ENCODE results near the gene ALKBH3.

ALKBH3 gene

DNA sequence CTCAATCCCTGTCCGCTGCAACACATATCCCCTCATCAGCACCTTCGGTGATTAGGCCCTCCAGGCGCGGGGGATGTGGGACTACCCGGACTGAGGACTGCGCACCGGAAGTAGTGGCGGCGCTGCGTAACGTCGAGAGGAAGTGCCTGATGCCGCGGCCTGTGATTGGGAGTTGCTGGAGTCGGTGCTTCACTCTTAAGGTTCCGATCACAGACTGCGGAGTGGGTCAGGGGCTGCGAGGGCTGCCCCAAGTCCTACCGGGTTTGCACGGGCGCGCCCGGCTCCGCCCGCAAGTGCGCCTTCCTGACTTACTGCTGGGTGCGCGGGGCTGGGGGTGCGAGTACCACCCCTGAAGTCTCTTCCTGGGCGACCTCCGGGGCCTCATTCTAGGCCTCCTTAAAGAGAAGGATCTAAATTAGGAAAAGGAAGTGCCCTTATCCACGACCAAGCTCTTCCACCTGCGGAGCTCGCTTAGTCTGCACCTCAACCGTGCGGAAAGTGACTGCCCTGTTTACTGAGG is at the start of gene ALKBH3:
ALKBH3 (plus strand) TSS at position 192 of the 520 bp plus-strand sequence. CDS start 1,822 bp downstream, outside the sequence.
- no peaks in the 10 kb centered on the region for H3K36me3 ChIP-seq (ENCODE audit: control insufficient read depth, insufficient read depth, low read length)
- H3K9me3 ChIP-seq (ENCODE audit: control insufficient read depth, insufficient read depth, low read length) = no peaks in the 10 kb centered on the region
- H3K4me1 ChIP-seq (ENCODE audit: control insufficient read depth, insufficient read depth, low read length) = no peaks in the 10 kb centered on the region
- H3K9ac ChIP-seq (ENCODE audit: low read depth, low read length) = peak within 1 kb of the TSS; percentile 49
- peaks cover 26% of the 10 kb centered on the region for H3K27me3 ChIP-seq (ENCODE audit: control insufficient read depth, insufficient read depth, low read length)
- peak within 1 kb of the TSS; percentile 92 for H3K4me3 ChIP-seq (ENCODE audit: low read depth, low read length)

DNA sequence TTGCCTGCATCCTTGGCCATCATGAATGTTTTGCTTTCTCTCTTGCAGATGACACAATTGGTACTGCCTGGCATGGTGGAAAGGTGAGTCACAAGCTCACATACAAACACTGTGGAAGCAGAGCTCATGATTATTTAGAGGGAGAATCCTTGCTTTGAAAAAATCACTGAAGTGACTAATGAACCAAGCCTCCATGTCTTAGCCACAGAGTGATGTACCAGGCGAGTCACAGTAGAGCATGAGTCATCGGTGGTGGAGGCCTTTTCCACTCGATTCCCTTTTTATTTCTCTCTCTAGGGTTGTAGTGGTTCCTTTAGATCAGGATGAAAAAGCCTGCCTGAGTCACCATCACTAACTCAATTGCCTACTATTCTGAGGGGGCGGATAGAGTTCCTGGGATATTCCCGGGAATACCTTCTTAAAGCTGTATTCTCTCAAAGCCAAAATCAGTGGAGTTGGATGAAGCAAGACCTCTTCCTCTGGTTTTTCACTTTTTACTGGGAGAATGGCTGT is 49.6 kb upstream of the ALKBH3 start:
- no peaks in the 10 kb centered on the region for H3K36me3 ChIP-seq (ENCODE audit: control insufficient read depth, insufficient read depth, low read length)
- no peak overlapping the region for H3K4me3 ChIP-seq (ENCODE audit: low read depth, low read length)
- H3K9me3 ChIP-seq (ENCODE audit: control insufficient read depth, insufficient read depth, low read length) = no peaks in the 10 kb centered on the region
- no peak overlapping the region for H3K9ac ChIP-seq (ENCODE audit: low read depth, low read length)
- no peaks in the 10 kb centered on the region for H3K27me3 ChIP-seq (ENCODE audit: control insufficient read depth, insufficient read depth, low read length)
- H3K4me1 ChIP-seq (ENCODE audit: control insufficient read depth, insufficient read depth, low read length) = no peaks in the 10 kb centered on the region

DNA sequence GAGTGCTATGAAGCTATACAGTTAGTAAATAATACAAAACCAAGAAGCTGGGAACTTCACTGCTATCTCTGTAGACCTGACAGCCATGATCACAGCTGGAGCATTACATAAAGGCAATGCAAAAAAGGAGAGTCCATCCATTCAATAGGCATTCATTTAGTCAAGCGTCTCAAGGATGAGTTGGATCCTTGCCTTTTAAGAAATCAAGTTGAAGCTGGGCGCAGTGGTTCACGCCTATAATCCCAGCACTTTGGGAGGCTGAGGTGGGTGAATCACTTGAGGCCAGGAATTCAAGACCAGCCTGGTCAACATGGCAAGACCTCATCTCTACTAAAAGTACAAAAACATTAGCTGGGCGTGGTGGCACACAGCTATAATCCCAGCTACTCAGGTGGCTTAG is 48.1 kb upstream of the ALKBH3 start:
- Histone ChIP-seq H3K4me3 (ENCODE audit: low read depth, low read length) (no peak overlapping the region), H3K27me3 (ENCODE audit: control insufficient read depth, insufficient read depth, low read length) (no peaks in the 10 kb centered on the region), H3K36me3 (ENCODE audit: control insufficient read depth, insufficient read depth, low read length) (no peaks in the 10 kb centered on the region), H3K9ac (ENCODE audit: low read depth, low read length) (no peak overlapping the region), H3K9me3 (ENCODE audit: control insufficient read depth, insufficient read depth, low read length) (no peaks in the 10 kb centered on the region), H3K4me1 (ENCODE audit: control insufficient read depth, insufficient read depth, low read length) (no peaks in the 10 kb centered on the region)

DNA sequence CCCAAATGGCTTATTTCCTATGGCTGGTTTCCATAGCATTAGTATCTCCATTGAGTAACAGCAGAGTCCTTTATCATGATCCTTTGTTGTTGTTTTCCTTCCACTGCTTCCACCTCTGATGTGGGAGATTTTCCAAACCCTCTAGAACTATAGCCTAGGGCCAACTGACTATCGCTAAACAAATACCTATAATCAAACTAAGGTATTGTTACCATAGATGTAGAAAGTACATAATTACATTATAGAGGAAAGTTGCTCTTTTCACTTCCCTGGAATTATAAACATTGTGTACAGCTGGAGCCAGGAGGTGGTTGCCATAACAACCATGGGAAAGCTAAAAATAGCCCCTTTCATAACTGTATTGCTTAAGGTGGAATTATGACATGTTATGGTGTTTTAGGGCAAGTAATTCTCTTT is 47.0 kb upstream of the ALKBH3 start:
- Histone ChIP-seq H3K9ac (ENCODE audit: low read depth, low read length) (no peak overlapping the region), H3K4me3 (ENCODE audit: low read depth, low read length) (no peak overlapping the region), H3K4me1 (ENCODE audit: control insufficient read depth, insufficient read depth, low read length) (no peaks in the 10 kb centered on the region), H3K36me3 (ENCODE audit: control insufficient read depth, insufficient read depth, low read length) (no peaks in the 10 kb centered on the region), H3K27me3 (ENCODE audit: control insufficient read depth, insufficient read depth, low read length) (no peaks in the 10 kb centered on the region), H3K9me3 (ENCODE audit: control insufficient read depth, insufficient read depth, low read length) (no peaks in the 10 kb centered on the region)

DNA sequence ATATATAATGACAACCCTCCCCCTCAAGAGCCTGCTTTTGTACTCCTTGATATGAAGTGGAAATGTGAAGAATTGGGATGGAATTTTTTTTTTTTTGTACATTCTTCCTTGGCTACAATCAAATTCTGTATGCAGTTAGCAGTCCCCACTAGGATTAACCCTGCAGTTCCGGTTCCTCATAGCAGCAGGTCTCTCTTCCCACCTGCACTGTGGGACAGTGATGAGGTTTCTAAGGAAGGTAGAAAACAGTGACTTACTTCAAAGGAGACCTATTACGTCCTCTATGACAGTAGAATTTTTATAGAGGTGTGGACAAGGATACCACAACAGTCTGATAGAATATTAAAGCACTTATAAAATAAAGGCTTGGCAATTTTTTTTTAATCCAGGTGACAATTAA is 46.3 kb upstream of the ALKBH3 start:
- Histone ChIP-seq H3K9ac (ENCODE audit: low read depth, low read length) (no peak overlapping the region), H3K4me1 (ENCODE audit: control insufficient read depth, insufficient read depth, low read length) (no peaks in the 10 kb centered on the region), H3K27me3 (ENCODE audit: control insufficient read depth, insufficient read depth, low read length) (no peaks in the 10 kb centered on the region), H3K36me3 (ENCODE audit: control insufficient read depth, insufficient read depth, low read length) (no peaks in the 10 kb centered on the region), H3K9me3 (ENCODE audit: control insufficient read depth, insufficient read depth, low read length) (no peaks in the 10 kb centered on the region), H3K4me3 (ENCODE audit: low read depth, low read length) (no peak overlapping the region)

DNA sequence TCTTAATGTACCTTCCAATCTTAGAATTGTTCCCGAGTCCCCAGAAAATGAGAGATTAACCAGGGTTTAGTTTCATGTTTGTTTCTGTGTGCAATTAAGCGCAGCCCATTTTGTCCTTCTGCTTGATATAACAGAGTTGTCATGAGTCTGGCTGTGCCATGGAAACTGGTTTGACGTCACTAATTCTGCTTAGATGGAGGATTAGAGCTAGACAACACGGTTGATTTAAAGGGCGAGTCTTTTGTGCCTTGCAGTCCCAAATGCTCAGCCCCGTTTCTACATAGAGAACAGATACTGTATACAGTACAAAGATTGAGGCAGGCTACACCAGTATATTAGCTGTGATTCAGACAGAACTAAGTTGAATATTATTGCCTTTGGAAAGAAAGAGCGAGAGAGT is 45.5 kb upstream of the ALKBH3 start:
- Histone ChIP-seq H3K4me1 (ENCODE audit: control insufficient read depth, insufficient read depth, low read length) (no peaks in the 10 kb centered on the region), H3K9me3 (ENCODE audit: control insufficient read depth, insufficient read depth, low read length) (no peaks in the 10 kb centered on the region), H3K36me3 (ENCODE audit: control insufficient read depth, insufficient read depth, low read length) (no peaks in the 10 kb centered on the region), H3K4me3 (ENCODE audit: low read depth, low read length) (no peak overlapping the region), H3K27me3 (ENCODE audit: control insufficient read depth, insufficient read depth, low read length) (no peaks in the 10 kb centered on the region), H3K9ac (ENCODE audit: low read depth, low read length) (no peak overlapping the region)

DNA sequence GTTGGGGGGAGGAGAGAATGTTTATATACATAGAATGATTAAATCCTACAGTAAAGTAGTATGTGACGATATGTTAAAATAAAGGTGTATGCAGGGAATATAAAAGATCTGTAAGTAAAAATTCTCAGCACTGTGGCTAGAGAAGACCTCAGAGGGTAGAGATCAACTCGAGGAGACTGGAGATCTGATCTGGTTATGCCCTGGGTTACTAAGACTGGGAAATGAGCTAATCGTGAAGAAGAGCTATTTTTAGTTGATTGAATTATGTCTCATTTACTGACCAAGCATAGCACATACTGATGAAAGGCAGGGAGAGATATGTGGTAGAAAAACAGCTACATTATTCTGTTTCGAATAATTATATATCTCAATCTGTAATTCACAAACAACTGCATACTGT is 42.8 kb upstream of the ALKBH3 start:
- no peaks in the 10 kb centered on the region for H3K9me3 ChIP-seq (ENCODE audit: control insufficient read depth, insufficient read depth, low read length)
- no peak overlapping the region for H3K4me3 ChIP-seq (ENCODE audit: low read depth, low read length)
- no peaks in the 10 kb centered on the region for H3K27me3 ChIP-seq (ENCODE audit: control insufficient read depth, insufficient read depth, low read length)
- no peaks in the 10 kb centered on the region for H3K36me3 ChIP-seq (ENCODE audit: control insufficient read depth, insufficient read depth, low read length)
- H3K9ac ChIP-seq (ENCODE audit: low read depth, low read length) = no peak overlapping the region
- no peaks in the 10 kb centered on the region for H3K4me1 ChIP-seq (ENCODE audit: control insufficient read depth, insufficient read depth, low read length)

DNA sequence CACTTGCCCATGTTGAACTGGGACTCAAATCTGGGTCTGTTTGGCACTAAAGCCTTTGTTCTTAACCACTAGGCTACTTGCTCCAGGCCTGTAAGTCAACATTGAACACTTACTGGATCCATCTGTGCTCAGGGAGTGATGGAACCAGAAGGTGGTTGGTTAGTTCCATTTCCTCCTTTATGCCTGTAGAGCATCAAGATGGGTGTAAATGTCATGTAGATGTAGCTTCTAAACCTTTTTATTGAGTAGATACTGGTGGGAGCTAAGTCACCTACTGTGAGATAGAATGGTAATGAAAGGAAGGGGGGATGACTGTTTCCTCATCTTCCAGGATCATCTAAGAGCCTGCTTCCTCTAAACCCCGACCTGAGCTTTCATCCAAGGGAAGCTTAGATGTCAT is 38.6 kb upstream of the ALKBH3 start:
- H3K9ac ChIP-seq (ENCODE audit: low read depth, low read length) = no peak overlapping the region
- no peaks in the 10 kb centered on the region for H3K4me1 ChIP-seq (ENCODE audit: control insufficient read depth, insufficient read depth, low read length)
- H3K27me3 ChIP-seq (ENCODE audit: control insufficient read depth, insufficient read depth, low read length) = no peaks in the 10 kb centered on the region
- no peaks in the 10 kb centered on the region for H3K36me3 ChIP-seq (ENCODE audit: control insufficient read depth, insufficient read depth, low read length)
- no peaks in the 10 kb centered on the region for H3K9me3 ChIP-seq (ENCODE audit: control insufficient read depth, insufficient read depth, low read length)
- no peak overlapping the region for H3K4me3 ChIP-seq (ENCODE audit: low read depth, low read length)

DNA sequence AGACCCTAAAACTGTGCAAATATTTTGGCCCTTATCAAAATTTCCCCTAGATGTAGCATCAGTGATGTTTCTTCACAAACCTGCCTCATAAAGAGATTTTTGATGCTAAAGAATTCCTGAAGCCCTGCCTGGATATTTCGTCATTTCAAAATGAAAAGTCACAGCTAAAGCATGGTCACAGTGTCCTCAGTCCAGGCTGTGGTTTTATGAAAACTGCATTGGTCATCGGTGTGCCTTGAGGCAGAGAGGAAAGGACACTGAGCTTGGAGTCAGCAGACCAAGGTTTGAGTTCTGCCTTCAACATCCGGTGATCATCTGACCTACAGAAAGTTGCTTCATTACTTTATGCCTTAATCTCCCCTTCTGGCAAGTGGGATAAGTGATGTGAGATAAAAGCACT is 34.8 kb upstream of the ALKBH3 start:
- H3K27me3 ChIP-seq (ENCODE audit: control insufficient read depth, insufficient read depth, low read length) = no peaks in the 10 kb centered on the region
- H3K4me1 ChIP-seq (ENCODE audit: control insufficient read depth, insufficient read depth, low read length) = no peaks in the 10 kb centered on the region
- H3K9me3 ChIP-seq (ENCODE audit: control insufficient read depth, insufficient read depth, low read length) = no peaks in the 10 kb centered on the region
- H3K4me3 ChIP-seq (ENCODE audit: low read depth, low read length) = no peak overlapping the region
- H3K36me3 ChIP-seq (ENCODE audit: control insufficient read depth, insufficient read depth, low read length) = no peaks in the 10 kb centered on the region
- no peak overlapping the region for H3K9ac ChIP-seq (ENCODE audit: low read depth, low read length)

DNA sequence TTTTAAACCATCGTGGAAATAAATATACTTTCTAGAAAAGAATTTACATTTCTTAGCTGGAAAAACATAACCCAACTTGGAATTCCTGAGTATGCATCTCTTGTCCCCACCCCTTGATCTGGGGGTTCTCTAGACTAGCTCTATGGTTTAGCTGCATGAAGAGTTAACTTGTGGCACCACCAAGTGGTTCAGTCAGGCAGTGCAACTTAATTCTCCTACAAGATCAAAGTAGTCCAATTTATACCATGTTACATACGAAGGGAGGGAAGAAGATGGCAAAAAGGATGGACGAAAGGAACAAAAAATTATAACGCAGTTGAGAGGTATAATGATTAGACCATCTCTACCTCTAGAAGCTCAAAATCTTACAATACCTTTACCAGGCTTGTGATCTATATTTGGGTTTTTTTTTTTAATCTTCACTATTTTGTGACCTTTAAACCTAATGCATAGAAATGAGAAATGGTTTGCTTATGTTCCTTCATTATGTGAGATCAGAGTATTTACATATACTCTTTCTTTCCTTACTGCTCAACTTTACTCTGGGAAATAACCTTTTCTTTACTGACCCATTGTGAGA is 28.5 kb upstream of the ALKBH3 start:
- Histone ChIP-seq H3K9me3 (ENCODE audit: control insufficient read depth, insufficient read depth, low read length) (no peaks in the 10 kb centered on the region), H3K4me1 (ENCODE audit: control insufficient read depth, insufficient read depth, low read length) (peaks cover 4% of the 10 kb centered on the region), H3K36me3 (ENCODE audit: control insufficient read depth, insufficient read depth, low read length) (no peaks in the 10 kb centered on the region), H3K9ac (ENCODE audit: low read depth, low read length) (no peak overlapping the region), H3K4me3 (ENCODE audit: low read depth, low read length) (no peak overlapping the region), H3K27me3 (ENCODE audit: control insufficient read depth, insufficient read depth, low read length) (no peaks in the 10 kb centered on the region)

DNA sequence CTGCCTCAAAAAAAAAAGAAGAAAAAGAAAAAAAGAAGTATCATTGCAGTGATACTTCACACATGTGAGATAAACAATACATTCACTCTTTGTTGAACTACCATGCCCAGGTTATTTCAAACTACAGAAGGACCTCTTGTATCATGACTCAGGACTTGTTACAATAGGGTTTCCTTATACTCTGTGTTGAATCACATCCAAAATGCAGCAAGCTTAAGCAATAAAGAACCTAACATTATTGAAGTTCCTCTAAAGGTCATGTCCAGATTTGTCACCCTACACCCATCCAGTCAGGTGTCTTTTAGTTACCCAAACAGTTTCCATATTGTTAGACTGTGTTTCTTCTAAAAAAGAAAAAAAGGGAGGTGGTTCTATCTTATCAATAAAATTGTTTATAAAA is 26.9 kb upstream of the ALKBH3 start:
- Histone ChIP-seq H3K9ac (ENCODE audit: low read depth, low read length) (no peak overlapping the region), H3K4me1 (ENCODE audit: control insufficient read depth, insufficient read depth, low read length) (peaks cover 4% of the 10 kb centered on the region), H3K4me3 (ENCODE audit: low read depth, low read length) (no peak overlapping the region), H3K36me3 (ENCODE audit: control insufficient read depth, insufficient read depth, low read length) (no peaks in the 10 kb centered on the region), H3K9me3 (ENCODE audit: control insufficient read depth, insufficient read depth, low read length) (no peaks in the 10 kb centered on the region), H3K27me3 (ENCODE audit: control insufficient read depth, insufficient read depth, low read length) (no peaks in the 10 kb centered on the region)

DNA sequence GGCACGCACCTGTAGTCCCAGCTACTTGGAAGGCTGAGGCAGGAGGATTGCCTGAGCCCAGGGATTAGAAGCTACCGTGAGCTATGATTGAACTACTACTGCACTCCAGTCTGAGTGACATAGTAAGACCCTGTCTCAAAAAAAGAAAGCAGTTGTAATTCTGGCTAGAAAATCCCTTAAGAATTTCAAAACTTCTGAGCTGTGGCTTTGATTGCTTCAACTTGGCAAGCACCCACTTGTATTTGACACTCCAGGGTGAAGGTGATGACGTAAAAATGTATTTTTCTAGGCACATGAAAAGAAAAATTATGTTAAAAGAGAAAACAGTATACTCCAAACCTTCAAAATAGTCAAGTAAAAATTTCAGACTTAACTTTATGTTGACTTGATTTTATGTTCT is 23.6 kb upstream of the ALKBH3 start:
- Histone ChIP-seq H3K9ac (ENCODE audit: low read depth, low read length) (no peak overlapping the region), H3K27me3 (ENCODE audit: control insufficient read depth, insufficient read depth, low read length) (no peaks in the 10 kb centered on the region), H3K4me1 (ENCODE audit: control insufficient read depth, insufficient read depth, low read length) (no peaks in the 10 kb centered on the region), H3K4me3 (ENCODE audit: low read depth, low read length) (no peak overlapping the region), H3K9me3 (ENCODE audit: control insufficient read depth, insufficient read depth, low read length) (no peaks in the 10 kb centered on the region), H3K36me3 (ENCODE audit: control insufficient read depth, insufficient read depth, low read length) (no peaks in the 10 kb centered on the region)
